RPMI7951 (cell line): ENCODE results near the gene DIS3L2. TPM values are rescaled to one million over a fixed set of nuclear protein-coding genes. Genes with fewer than 3 reads are reported as not detected.
A peak's percentile ranks its signal among the peaks of the same experiment; 100 is the strongest.

Experiments used
- DNase-seq: peaks from one replicate; pipeline ENCODE4 v3.0.0-alpha.2; 2012; ENCODE audit warnings: low read depth
- total RNA-seq: library from RNA; depleted of rRNA; stranded (reverse); fragments of >200 nt; shearing (Covaris generic); gene quantifications from 2 replicates; pipeline ENCODE4 v1.2.3, GENCODE V29; 2014

The DIS3L2 gene
- total RNA-seq, 1 experiment from 2014 or later: 22.2 TPM

DNA sequence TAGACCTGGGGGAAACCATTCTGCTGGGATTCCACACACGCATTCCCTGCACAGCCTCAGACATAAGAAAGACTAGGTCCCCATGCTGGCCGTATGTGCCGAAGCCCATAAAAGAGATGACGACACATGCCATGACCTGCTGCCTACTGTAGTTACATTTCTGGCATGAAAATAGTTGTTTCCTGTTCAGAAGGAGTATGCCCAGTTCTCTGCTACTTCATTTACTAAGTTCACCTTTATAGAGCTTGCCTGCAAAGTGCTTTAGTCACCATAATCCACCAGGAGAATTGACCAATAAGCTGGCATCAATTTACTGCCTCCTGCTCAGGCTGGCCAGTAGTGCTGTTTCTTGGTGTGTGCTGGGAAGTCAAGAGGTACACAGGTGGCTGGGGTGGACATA is 266.8 kb downstream of the DIS3L2 start:
- DNase-seq: no peak

- DNase-seq: peak; percentile 16
Observed at GRCh38 chr2:232228971-232229894, 267.7 kb downstream of the DIS3L2 start.

DNA sequence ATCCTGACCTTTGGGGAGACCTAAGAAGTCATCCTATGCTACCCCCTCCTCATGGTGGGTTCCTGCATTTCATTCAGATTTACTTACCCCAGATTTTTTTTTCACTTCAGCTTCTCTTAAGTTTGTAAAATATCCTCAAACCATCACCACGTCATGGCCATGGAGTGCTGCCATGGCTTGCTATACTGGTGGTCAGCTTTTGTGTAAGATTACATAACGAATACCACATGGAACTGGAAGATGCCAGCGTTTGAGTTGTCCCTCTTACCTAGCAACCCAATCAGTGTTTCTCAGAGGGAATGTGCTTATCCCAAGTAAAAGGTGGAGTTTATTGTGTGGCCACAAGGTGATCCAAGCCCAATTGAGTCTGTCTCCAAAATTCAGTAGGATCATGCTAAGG is 268.4 kb downstream of the DIS3L2 start:
- DNase-seq: peak; percentile 3

- peak; percentile 18 for DNase-seq
Observed at GRCh38 chr2:232230560-232230959, 269.0 kb downstream of the DIS3L2 start.

- DNase-seq: no peak
Observed at GRCh38 chr2:232231554-232231953, 270.0 kb downstream of the DIS3L2 start.

DNA sequence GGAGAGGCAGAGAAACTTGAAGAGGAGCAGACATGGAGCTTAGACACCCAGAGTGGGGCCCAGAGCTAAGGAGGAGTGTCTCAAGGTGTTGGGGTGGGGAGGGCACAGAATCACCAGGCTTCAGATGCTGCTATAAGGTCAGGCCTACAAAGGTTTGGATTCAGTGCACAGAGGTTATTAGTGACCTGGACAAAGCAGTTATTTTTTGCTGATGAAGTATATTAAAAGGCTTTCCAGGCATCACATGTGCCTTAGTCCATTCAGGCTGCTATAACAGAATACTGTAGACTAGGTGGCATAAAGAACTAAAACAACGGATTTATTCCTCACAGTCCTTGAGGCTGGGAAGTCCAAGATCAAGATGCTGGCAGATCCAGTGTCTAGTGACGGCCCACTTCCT is 271.4 kb downstream of the DIS3L2 start:
- no peak for DNase-seq

GRCh38 chr2:232234922-232235615 is 273.6 kb downstream of the DIS3L2 start:
- DNase-seq: no peak

DNA sequence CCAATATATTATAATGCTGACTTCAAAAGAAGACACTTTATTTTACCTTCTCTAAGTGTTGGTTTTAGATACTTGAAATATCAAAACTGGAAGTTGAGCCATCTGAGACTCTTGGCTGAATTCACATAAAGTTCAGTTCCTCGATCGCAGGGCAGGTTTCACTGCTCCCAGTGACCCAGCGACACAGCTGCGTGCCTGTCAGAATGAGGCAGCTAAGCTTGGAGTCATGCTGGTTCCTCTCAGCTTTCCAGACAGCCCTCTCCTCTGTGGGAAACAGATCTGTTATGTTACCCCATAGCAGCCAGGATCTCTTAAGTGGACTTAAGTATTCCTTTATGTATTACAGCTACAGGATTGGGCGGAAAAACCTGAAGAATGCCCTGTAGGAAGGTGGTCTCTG is 274.2 kb downstream of the DIS3L2 start:
- no peak for DNase-seq

- peak; percentile 18 for DNase-seq
Observed at GRCh38 chr2:232236200-232236599, 274.7 kb downstream of the DIS3L2 start.

GRCh38 chr2:232237464-232237863 is 276.0 kb downstream of the DIS3L2 start:
- DNase-seq: no peak

- DNase-seq: no peak
Observed at GRCh38 chr2:232238108-232238507, 276.6 kb downstream of the DIS3L2 start.

DNA sequence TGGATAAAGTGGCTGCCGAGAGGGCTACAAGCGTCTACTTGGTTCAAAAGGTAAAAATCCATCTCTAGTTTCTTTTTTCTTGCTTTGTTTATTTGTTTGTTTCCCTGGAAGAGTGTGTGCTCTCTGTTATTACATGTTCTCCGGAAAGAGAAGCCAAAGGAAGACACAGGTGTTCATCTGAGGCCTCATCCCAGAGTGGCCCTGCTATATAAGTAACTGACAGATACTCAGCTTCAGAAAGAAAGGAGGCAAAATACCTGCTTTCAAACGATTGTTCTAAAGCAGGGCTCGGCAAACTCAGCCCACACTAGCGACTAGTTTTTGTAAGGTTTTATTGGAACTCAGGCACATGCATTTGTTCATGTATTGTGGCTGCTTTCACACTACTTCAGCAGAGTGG is 277.1 kb downstream of the DIS3L2 start:
- no peak for DNase-seq

DNA sequence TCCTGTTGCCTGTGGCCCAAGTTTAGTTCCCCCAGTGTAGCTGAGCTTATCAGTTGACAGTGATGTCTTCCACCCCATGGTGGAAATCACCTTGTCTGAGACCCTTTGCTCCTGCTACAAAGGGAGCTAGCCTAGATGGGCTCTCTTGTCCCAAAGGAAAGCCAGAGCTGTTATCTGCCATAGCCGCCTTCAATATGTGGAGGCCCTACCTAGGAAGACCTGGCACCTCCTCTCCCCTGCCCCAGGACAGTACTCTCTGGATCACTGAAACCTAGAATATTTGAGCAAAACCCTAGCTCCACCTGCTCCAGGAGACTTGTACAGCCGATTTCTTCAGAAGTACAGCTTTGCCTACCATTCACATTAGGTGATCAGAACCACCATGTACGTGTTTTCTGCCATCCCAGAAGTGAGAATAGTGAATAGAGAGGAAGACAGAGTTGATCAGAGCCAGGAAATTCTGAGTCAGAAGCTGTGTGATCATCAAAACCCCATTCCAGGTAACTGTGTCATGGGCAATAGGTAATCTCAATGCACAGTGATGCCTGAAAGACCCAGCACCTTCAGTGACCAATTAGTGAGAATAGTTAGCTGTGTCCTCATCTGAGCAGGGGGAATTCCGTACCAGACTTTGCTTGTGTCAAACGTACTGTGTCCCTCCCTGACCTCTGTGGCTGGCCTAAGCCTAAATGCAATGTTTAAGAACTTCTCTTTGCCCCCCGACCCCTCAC is 278.6 kb downstream of the DIS3L2 start:
- no peak for DNase-seq

DNA sequence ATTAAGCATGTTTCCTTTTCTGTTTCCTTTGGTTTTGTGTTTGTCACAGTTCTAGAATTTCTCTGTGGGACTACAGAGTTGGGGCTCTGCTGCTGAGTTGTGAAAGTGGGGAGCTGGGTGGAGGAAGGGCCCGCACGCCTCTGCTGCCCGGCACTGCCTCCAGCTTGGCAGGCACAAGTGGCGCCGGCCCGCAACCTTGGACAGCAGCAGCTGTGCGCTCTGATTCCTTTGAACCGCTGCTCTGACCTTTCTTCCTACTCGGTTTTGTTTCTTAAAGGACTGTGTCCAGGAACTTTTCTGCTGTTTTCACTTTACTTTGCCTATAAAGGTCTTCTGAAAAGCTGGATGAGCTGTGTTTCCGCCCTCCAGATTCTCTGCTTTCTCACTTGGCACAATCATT is 279.4 kb downstream of the DIS3L2 start:
- DNase-seq: no peak

- no peak for DNase-seq
Observed at GRCh38 chr2:232242316-232242715, 280.8 kb downstream of the DIS3L2 start.

- no peak for DNase-seq
Observed at GRCh38 chr2:232245111-232245510, 283.6 kb downstream of the DIS3L2 start.

DNA sequence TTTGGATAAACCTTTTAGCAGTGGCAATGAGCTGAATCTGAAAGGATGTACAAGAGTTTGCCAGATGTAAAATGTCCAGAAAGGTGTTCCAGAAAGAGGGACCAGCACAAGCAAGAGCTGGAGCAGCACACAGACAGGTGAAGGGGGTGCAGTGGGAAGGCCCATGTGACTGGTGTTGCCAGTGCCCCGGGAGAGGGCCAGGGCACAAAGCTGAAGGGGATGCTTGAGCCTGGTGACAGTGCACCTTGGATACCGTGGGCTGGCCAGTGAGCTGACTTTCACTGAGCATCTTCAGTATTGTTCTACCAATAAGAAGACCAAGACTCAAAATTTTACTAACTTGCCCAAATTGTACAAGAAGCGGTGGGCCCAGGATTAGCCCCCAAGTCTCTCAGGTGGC is 284.7 kb downstream of the DIS3L2 start:
- DNase-seq: no peak

GRCh38 chr2:232249096-232249495 is 287.6 kb downstream of the DIS3L2 start:
- DNase-seq: no peak

GRCh38 chr2:232250246-232251175 is 289.0 kb downstream of the DIS3L2 start:
- no peak for DNase-seq

DNA sequence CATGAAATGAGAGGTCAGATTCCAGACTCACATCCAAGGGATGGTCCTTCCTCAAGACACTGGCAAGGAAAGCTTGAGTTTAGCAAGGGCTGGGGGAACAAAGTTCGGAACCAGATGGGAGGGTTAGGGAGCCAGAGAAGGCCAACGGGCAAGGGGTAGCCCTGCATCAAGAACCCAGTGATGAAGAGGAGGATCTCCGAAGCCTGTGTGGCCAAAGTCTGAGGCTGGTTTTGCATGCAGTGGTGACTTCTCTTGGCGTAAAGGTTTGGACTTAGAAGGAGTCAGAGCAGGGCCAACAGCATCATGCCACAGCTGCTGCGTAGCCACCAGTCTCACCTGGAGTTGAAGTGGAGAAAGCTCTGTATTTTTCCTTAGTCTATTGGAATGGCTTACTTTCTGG is 293.5 kb downstream of the DIS3L2 start:
- DNase-seq: no peak

GRCh38 chr2:232260075-232260474 is 298.6 kb downstream of the DIS3L2 start:
- DNase-seq: peak; percentile 91
